Effector CD8-positive, alpha-beta T cell (primary cell): ENCODE results near the gene TGM1.

ENCODE experiments used
- DNase-seq: peaks from one replicate; lab custom pipeline; 2025; lab: John Stamatoyannopoulos, UW
- total RNA-seq, 4 experiments: gene quantifications; one replicate each; lab custom pipeline; 2026; lab: John Stamatoyannopoulos, UW

The TGM1 gene
- total RNA-seq = 3.1 to 6.1 (median 4.8) reads per million in 4 experiments

DNA sequence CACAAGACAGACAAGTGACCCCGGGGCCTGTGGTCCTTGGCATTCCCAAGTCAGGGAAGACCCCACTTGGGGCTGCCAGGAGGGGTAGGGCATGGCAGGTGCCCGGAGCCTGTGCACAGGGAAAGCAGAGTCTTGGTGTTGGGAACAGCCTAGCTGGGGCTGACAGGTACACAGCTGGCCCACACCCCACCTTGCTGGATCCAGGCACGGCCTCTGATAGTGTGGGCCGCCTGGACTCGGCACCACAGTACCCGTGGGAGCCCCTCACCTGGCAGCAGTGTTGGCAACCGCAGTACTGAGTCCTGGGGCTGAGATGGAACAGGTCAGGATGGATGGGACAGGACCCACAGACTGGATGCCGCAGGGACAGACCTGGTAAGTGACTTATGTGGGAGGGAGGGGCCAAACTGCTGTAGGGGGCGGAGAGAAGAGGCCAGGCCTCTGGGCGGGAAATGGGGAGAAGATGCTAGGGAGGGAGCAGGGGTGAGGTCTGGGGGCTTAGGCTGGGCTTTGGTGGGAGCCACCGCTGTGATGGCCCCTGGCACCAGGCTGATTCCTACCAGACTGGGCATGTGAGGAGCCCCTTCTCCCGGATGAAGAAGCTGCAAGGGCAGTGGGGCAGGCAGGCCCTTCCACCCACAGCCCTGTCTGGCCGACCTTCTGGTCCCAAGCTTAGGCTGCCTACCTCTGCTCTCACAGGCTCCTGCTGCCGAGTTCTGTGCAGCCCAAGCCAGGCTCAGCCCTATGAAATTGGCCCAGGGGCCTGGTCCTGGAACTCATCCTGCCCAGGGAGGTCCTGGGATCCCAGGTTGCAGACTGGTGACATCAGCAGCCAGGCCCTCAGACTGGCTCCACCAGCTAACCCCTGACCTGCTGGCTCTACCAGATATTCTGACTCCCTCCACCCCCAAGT lies at the start of gene TGM1:
Gene TGM1 (minus strand): TSS at position 357 of the 913 bp plus-strand sequence. CDS start 825 bp downstream, outside the sequence.
- DNase-seq = no peak

DNA sequence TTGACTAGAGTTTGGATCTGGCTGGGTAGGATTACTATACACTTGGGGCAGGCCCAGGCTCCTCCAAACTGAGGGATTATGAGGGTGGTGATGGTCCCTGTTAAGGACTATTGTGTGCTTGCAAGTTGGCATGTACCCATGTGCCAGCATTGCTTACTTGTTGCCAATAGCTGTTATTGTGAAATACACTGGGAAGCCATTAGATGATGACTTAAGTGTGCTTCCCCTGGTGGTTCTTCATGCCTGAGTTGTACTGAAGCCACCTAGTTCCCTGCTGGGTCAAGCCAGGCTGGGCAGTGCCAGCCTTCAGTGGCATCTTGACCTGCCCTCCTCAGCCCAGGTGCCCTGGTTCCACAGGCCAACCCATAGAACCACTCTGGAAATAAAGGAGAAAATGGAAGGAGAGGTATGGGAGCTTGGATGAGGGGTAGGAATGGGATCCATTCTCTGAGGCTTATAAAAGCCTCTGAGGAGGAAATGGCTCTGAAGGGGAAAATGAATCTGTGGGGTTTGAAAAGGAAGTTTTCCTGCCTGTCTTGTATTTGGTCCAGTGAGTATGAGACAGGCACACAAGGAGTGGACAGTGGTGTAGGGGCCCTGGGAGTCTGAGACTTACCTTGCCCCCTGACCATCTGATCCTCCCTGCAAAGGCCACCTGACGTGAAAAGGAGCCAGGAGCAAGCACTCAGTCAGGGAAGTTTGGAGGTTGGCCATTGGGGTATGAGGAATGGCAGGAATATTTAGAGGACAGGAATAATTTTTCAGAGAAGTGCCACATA lies 49.0 kb upstream of the TGM1 start:
- DNase-seq = no peak

DNA sequence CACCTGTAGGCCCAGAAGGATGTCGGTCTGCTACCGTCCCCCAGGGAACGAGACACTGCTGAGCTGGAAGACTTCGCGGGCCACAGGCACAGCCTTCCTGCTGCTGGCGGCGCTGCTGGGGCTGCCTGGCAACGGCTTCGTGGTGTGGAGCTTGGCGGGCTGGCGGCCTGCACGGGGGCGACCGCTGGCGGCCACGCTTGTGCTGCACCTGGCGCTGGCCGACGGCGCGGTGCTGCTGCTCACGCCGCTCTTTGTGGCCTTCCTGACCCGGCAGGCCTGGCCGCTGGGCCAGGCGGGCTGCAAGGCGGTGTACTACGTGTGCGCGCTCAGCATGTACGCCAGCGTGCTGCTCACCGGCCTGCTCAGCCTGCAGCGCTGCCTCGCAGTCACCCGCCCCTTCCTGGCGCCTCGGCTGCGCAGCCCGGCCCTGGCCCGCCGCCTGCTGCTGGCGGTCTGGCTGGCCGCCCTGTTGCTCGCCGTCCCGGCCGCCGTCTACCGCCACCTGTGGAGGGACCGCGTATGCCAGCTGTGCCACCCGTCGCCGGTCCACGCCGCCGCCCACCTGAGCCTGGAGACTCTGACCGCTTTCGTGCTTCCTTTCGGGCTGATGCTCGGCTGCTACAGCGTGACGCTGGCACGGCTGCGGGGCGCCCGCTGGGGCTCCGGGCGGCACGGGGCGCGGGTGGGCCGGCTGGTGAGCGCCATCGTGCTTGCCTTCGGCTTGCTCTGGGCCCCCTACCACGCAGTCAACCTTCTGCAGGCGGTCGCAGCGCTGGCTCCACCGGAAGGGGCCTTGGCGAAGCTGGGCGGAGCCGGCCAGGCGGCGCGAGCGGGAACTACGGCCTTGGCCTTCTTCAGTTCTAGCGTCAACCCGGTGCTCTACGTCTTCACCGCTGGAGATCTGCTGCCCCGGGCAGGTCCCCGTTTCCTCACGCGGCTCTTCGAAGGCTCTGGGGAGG lies 47.9 kb upstream of the TGM1 start, which contains the start of gene LTB4R:
Gene LTB4R (plus strand): TSS at position 857 of the 959 bp plus-strand sequence. CDS start 4,150 bp downstream, outside the sequence.
- DNase-seq = peak; percentile 37

DNA sequence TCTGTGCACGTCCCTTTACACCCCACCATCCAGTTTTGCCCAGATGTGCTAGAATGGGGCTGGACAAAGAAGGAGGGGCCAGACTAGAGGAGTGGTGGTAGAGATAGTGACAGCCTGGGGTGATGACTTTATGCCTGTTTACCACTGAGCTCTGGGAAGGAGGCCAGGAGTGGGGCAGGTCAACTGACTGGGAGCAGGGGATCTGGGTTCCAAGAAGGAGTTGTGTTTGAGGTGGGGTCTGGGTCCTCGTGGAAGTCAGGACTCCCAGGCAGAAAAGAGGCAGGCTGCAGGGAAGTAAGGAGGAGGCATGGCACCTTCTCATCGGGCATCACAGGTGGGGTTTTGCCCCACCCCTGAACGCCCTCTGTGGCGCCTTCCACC lies 47.3 kb upstream of the TGM1 start:
- DNase-seq = no peak

- DNase-seq = no peak
Observed at GRCh38 chr14:24309538-24310264, 46.7 kb upstream of the TGM1 start, which contains the start of gene LTB4R2. Gene LTB4R2, plus strand, starts transcription at chr14:24310140. Its CDS starts 525 bp downstream, at chr14:24310665.

DNA sequence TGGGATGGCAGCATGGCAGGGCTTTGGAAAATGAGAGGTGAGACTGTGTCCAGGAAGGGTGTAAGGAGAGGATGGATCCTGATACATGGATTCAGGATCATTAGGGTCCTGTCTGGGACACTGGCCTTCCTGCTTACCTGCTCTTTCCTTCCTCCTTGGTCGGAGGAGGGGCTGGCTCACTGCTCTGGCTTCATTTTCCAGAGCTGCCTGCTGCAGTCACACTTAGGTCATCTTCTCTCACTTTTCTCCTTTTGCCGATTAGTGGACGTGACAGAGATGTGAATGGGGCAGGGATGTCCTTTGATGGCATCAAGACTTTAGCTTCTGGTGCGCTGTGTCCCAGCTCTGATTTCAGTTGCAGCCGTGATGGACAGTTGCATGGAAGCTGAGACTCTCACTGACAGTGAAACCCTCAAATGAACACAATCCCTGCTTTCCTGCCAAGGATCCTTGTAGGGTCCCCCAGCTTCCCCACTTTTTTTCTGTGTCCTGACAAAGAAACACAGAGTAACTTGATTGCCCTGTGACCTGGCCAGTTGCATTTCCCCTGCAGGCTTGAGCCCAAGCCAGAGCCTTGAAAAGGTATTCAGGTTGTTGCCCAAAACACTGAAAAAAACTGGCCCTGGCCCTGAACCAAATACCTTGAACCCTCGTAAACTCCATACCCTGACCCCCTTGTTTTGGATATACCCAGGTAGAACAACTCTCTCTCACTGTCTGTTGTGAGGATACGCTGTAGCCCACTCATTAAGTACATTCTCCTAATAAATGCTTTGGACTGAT lies 45.6 kb upstream of the TGM1 start:
- DNase-seq = no peak

GRCh38 chr14:24307575-24308341 lies 44.8 kb upstream of the TGM1 start, which contains the start of gene CIDEB:
Gene CIDEB, minus strand, starts transcription at chr14:24307977. Its CDS starts 119 bp downstream, at chr14:24307858.
- peak; percentile 45 for DNase-seq

DNA sequence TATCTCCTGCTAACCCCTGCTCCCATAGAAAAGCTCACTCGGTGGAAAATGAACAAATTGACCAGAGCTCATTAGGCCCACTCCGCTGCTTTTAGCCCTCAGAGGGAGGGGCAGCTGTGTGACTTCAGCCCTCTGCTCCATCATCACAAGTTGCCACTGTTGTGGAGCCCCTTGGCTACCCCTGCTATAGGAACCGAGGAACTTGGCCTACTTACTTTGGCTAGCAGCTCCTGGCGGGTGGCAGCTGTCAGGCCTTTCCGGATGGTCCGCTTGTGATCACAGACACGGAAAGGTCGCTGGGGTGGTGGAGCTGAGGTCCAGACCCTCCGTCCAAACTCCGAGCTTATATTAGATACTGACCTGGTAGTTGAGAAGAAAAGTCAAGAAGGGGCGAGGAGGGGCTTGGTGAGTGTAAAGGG lies 44.2 kb upstream of the TGM1 start:
- DNase-seq = no peak

GRCh38 chr14:24304019-24304387 lies 41.0 kb upstream of the TGM1 start:
- no peak for DNase-seq

DNA sequence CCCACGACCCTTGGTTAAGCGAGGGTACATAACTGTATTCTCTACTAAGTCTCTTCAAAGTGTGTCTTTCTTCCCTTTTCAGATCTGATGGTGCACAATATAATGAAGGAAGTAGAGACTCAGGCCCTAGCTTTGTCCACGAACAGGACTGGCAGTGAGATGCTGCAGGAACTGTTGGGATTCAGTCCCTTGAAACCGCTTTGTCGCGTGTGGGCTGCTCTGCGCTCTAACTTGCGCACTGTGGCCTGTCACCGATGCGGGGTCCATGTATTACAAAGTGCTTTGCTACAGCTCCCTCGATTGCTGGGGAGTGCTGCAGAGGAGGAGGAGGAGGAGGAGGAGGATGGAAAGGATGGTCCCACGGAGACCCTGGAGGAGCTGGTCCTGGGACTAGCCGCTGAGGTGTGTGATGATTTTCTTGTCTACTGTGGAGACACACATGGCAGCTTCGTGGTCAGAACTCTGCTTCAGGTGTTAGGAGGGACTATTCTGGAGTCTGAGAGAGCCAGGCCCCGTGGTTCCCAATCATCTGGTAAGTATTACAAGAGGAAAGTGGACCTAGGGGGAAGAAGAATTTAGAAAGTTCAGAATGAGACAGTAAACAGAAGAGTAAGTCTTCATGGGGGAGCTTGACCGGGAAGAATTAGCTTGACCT lies 37.5 kb upstream of the TGM1 start:
- DNase-seq = no peak

DNA sequence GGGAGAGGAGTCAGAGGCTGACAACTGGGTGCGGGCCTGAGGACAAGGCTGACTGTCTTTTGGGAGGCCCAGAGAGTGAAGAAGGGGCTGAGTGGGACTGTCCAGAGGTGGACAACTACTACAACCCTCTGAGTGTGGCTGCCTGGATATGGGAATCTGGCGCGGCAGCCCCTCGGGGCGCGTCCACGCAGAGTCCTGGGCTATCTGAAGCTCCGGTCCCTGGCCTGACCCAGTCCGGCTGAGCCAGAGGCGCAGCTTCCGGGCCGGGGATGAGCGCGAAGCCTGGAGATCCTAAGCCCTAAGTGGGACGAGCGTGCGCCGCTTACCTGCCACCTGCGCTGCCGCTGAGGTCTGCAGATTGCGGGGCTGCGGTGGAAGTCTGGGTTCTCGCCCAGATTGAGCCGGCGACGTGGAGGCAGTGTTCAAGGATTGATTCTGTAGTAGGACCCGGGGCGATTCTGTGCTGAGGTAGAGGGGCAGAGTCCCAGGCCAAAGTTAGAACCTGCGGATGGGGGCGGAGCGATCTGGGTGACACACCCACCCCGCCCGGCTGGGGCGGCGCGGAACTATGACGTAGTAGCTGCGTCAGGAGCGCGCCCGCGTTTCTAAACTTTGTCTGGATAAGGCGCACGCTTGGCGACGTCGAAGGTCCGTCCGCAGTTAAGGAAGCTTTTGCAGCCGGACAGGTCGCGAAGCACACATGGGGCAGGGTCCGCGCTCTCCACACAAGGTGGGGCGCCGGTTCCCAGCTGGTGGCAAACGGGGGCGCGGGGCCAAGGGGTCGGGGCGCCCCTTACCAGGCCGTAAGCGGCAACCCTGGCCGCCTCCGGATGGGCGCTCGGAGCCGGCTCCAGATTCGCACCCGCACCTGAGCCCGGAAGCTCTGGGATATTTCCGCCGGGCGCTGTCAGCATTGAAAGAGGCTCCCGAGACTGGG lies 36.5 kb upstream of the TGM1 start, which contains the start of the genes DHRS1 and NOP9:
Gene DHRS1 (minus strand): TSS at position 526 of the 937 bp plus-strand sequence. CDS start 674 bp downstream, outside the sequence.
Gene NOP9 (plus strand): TSS at position 596 of the 937 bp plus-strand sequence. CDS start 105 bp downstream, at position 701.
- DNase-seq = peak; percentile 88

DNA sequence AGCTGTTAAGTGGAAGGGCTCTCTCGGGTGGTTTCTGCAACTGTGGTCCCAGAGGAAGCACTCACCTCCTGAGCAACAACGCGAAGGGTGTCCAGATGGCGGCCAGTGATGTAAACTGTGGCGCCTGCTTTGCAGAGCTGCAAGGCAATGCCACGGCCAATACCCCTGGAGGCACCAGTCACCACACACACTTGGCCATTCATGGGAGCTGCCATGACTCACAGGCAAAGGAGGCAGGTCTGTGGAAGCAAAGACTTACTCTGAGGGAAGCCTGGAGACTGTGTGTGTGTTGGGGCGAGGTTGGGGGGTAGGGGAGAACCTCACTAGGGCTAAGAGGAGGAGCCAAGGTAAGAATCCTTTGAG lies 35.9 kb upstream of the TGM1 start:
- no peak for DNase-seq

- DNase-seq = no peak
Observed at GRCh38 chr14:24297190-24297964, 34.4 kb upstream of the TGM1 start.

GRCh38 chr14:24296341-24297157 lies 33.6 kb upstream of the TGM1 start:
- peak; percentile 49 for DNase-seq

DNA sequence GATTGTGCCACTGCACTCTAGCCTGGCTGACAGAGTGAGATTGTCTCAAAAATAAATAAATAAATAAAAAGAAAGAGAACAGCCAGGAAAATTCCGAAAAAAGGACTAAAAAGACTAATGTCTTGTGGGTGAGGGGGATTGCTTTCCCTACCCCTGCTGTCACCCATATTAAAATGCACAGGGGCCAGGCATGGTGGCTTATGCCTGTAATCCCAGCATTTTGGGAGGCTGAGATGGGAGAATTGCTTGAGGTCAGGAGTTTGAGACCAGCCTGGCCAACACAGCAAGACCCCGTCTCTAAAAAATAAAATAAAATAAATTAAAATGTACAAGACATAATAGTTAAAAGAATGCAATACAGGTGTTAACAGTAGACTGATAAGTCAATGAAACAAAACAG lies 30.5 kb upstream of the TGM1 start:
- no peak for DNase-seq
